DMS153 treated with DMSO at 0.1 percent for 48 hours (cell line): ENCODE measurements around the gene ADCY3.

ENCODE experiments used
- DNase-seq: peaks from one replicate; lab custom pipeline; 2025; ENCODE audit not compliant: unreplicated experiment; lab: John Stamatoyannopoulos, UW

Gene ADCY3

DNA sequence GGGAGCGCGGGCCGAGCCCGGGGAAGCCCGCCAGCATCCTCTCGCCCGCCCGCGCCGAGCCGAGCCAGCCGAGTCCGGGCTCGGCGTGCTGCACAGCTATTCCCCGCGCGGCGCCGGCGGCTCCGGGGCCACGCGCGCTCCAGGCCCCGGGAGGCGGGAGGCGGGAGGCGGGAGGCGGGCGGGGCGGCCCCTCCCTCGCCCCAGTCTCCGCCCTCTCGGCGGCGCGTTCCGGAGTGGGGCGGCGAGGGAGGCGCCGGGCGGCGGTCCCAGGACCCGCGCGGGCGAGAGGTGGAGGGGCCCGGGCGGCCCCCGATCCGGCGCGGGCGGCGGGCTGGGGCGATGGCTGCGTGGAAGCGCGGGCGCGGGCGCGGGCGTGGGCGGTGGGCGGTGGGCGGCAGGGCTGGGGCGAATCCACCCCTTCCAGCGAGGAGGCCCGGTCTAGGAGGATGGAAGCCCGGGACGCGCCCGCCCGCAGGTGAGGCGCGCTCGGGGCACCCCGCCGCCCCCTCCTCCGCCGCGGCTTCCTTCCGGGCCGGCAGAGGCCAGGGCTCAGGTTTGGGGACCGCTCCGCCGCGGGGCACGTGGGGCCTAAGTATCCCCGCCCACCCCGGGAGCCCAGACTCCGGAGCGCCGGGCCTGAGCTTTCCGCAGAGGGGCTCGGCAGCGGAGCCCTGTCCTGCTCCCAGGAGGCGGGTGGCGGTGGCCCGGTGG is at the start of gene ADCY3:
ADCY3 (minus strand) TSS at position 140 of the 711 bp plus-strand sequence. CDS start 1,250 bp downstream, outside the sequence.
- DNase-seq, result peak; percentile 5

DNA sequence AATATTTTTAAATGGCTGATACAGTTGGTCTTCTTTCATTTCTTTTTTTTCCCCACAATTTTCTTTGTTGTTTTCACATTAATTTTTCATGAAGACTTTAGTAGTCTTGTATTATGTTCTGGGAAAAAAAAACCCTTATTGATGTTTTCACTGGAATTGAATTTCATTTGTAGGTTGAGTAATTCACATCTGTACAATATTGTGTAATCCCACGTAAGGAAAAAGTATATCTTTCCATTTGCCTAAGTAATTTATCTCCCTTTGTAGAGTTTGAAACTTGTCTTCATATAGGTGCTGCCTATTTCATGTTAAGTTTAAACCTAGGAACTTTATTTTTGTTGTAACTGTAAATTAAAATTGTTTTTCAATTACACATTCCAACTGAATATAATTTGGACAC is 49.7 kb upstream of the ADCY3 start:
- DNase-seq, result no peak

DNA sequence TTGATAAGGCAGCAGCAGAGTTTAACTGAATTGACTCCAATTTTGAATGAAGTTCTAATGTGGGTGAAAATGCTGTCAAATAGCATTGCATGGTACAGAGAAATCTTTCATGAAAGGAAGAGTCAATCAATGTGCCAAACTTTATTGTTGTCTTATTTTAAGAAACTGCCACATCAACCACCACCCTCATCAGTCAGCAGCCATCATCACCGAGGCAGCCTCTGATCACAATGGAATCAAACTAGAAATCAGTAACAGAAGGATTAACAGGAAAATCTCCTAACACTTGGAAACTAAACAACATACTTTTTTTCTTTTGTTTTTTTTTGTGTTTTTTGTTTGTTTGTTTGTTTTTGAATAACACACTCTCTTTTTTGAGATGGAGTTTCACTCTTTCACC is 41.9 kb upstream of the ADCY3 start:
- no peak for DNase-seq

DNA sequence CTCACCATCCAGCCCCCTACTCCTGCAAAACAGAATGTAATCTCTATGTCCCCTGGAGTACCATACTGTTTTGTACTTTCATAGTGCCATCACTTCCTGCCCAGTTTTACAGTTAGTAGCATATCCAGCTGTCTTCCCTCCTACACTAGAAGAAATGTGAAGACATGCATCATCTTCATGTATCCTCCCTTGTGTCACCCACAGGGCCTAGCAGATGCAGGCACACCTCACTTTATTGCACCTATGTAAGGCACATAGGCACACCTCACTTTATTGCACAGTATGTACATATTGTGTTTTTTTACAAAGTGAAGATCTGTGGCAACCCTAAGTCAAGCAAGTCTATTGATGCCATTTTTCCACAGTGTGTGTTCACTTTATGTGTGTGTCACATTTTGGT is 39.7 kb upstream of the ADCY3 start:
- DNase-seq, result no peak

DNA sequence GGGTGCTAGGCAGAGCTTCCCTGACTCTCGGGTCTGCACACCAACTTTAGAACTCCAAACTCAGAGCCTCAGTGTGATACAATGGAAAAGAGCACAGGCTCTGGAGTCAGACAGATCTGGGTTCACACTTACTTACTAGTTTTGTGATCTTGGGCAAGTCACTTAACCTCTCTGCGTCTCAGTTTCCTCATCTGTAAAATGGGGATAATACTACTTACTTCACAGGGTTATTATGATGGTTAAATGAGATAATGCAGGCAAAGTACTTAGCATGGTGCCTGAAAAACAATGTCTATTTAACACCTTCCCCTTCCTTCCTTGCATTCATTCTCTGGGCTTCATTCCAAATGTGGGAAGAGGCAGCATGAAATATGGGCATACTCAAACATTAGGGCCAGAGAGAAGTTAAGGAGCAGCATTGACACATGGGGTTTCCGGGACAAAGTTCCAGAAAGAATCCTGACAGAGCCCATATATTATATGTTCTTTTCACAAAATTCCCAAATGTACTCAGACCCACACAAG is 38.4 kb upstream of the ADCY3 start:
- no peak for DNase-seq

DNA sequence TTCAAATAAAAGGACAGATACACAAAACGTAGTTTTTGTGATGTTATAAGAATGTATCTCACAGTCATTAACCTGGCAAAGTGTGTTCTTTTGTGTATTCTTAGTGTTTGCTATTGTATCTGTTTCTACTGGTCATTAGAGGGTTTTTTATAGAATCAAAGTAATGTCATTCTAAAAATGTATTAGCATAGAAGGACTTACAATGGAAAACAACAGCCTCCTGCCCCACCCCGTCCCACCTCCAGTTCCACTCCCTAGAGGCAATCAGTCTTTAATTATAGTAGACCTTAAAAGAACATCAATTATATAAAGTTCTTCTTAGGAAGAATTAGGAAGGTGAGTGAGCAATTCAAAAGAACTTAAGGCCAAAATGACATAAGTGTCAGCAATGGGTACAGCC is 37.9 kb upstream of the ADCY3 start:
- no peak for DNase-seq

DNA sequence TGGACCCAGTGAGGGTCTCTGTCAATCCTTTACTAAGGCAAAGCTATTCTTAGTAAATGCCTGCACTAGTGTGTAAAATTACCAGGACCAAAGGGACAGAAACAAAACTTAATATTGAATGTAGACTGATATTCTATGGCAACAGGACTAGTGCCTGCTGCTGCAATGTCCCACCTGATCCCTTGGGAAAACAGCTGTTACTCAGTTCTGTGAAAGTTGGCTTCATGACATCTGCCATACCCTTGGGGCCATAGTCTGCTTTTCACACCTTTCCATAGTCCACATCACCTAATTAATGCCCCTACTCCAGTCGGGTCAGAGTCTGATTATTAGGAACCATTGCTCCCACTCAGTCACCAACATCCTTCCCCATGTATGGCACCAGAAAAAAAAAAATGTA is 37.2 kb upstream of the ADCY3 start:
- no peak for DNase-seq

DNA sequence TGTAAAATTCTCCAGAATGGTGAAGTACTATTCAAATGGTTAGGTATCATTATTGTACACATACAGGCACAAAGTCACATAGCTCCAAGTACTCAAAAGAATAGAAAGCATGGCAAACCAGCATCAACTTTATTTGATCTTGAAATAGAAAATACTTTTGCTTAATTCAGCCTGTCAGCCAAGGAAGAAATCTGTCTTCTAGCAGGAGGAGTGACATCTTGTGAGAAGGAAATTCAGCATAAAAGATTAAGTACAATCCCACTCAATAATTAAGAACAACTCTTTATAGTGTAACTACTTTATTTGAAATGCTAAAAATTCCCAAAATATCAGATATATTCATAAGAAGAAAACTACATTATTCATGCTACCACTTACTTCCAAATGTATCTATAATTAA is 35.9 kb upstream of the ADCY3 start:
- DNase-seq, result no peak

DNA sequence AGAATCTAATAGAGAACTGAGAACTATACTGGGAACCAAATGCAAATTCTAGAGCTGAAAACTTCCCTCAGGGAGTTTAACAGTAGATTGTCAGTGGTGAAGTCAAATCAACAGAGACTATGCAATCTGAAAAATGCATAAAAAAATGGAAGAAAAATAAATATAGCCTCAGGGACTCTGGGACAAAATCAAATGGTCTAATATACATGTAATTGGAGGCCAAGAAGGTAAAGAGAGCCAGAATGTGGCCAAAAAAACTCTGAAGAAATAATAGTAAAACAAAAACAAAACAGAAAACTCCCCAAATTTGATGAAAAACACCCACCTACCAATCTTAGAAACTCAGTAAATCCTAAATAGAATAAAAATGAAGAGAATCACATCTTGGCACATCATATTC is 35.2 kb upstream of the ADCY3 start:
- no peak for DNase-seq

DNA sequence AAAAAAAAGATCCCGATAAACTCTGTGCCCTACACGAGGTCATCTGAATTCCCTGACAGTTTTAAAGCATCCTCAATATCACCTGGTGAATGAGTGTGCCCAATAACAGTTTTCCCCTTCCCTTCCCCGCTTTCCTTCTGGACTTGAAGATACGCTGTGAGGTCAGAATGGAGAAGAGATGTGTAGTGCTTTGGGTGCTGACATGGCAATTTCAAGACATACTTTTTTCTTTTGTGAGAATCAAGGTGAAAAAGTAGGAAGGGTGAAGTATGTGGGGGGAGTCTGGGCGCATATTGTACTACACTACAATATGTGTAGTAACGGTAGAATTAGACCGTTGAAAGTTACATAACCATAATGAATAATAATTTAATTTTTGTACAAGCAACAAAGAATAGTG is 30.1 kb upstream of the ADCY3 start:
- DNase-seq, result no peak

DNA sequence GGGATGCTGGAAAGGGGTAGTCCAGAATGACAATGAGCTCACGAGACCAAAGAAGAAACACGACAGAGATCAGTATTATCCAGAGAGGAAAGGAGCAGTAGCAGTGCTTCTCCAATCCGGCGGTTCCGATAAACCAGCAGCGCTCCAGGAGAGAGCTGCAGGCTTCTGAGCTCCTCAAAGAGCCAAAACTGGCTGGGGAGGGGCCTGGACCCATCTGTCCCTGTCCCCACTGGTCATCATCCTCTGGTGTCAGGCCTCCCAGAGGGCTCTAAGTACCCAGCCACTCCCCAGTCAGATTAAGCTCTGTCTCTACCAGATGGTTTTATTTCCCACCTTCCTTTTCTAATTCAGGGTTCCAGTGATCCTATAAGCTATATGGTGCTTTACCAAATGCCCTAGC is 28.5 kb upstream of the ADCY3 start:
- no peak for DNase-seq

DNA sequence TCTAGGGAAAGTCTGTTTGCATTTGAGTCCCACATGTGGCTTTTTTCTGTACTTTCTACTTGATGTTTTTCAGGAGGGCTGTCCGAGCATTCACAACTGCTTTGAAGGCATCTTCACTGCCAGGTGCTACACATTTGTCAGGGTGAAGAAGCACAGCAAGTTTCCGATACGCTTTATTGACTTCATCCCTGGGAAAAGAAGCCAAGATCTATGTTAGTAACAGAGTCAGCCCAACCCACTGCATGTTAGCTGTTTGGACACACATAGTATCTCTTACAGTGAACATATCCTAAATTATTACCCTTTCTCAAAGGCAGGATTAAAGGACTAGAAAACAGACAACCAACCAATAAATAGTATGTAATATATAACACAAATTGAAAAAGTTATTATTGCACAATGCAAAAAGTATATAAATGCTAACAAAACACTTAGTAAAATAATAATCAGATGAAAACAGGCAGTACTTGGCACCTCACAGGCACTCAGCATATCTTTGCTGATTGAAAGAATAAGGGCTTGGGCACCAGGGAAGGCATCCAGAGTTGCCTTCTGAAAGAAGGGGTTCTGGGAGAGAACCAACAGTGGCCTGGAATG is 27.6 kb upstream of the ADCY3 start:
- DNase-seq, result no peak

DNA sequence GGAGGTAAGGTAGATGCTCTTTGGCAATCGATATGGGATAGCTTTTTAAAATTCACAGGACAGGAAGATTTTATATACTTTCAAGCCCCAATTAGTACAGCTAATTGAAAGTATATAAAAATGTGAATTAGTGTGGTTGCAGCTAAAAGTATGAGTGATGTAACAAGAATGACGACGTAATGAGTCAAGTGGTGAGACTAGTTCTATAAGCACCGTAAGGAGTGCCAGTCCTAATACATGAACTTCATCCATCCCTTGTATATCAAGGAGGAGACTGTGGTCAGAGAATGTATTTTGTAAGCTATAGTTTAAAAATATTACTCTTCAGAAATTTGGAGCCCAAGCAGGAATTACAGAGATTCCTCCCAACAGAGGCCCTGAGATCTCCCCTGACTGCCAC is 25.9 kb upstream of the ADCY3 start:
- DNase-seq, result no peak

DNA sequence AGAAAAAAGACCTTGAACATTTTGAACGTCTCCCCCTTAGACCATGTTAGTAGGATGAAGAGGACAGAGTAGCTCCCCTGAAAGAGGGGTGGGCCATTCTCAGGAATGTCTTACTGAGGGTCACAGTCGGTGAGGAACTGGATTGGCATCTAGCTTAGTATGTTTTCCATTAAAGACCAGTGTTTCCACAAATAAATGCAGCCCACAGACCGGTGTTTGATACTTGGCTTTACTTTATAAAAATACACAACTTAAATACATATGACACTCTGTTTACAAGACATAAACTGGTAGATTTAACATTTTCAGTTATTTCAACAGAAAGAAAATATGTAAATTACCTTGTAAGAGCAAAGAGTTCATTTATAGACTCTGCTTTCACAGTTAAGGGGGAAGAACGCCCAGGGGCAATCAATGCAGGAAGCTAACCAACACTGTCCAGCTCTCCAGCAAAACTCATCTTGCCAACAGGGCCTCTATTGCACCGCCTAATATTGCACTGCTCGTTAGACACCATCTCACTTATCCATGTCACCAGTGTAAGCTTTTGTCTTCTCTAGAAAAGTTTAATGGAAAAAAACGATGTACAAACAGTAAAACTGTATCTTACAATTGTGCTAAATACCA is 23.5 kb upstream of the ADCY3 start:
- DNase-seq, result no peak

DNA sequence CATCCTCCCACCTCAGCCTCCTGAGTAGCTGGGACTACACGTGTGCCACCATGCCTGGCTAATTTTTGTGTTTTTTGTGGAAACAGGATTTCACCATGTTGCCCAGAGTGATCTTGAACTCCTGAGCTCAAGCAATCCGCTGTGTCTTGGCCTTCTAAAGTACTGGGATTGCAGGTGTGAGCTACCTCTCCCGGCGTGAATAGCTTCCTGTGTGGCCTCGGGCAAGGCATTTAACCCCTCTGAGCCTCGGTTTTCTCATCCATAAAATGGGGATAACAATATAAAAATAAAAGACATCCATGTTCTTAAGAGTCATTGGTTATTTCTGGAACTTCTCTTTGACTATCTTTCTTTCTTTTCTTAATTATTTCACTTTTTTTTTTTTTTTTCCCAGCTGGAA is 19.3 kb upstream of the ADCY3 start:
- no peak for DNase-seq

DNA sequence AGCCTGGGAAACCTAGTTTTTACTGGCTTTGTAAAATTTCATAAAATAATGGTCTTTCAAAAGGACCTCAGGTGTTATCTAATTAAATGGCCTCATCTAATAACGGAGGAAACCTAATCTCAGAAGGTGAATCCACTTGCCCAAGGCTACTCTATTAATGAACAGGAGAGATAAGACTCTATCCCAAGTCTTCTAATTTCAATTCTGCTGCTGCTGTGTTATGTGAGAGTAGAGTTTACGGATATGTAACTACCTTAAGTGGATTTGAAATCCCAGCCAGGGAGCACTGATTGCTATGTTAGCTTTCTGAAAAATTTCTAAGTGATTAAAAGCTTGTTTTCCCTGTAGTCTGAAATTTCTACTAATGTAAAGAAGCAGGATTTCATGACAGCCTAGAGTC is 17.2 kb upstream of the ADCY3 start:
- DNase-seq, result no peak

DNA sequence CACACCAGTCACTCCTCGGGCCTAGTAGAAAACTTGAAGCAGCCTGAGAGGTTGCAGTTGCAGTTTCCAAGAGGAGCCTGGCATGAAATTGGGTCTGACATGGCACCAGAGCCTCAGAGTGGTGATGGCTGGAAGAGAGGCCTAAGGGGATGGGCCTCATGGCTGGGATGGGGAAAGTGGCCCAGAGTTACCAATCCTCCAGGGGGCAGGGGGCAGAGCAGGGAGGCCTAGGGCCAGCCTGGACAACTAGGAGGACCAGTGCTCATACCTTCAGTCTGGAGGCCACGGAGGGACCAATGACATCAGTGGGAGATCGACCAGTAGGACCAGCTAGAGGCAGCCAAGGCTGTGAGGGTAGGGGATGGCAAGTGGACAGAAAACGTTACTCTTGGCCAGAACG is 15.1 kb upstream of the ADCY3 start:
- DNase-seq, result no peak

DNA sequence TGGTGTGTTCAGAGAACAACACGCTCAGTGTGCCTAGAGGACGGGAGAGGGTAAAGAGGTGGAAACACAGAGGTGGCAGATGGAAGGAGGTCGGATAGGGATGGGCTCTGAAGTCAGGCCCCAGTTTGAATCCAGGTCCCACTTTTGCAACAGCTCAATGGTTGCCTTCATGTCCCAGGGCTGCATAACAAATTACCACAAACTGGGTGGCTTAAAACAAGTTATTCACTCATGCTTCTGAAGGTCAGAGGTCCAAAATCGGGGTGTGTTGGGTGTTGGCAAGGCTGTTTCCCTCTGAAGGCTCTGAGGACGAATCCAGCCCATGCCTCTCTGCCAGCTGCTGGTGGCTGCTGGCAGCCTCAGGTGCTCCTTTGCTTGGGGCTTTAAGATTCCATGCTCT is 12.7 kb upstream of the ADCY3 start:
- no peak for DNase-seq

DNA sequence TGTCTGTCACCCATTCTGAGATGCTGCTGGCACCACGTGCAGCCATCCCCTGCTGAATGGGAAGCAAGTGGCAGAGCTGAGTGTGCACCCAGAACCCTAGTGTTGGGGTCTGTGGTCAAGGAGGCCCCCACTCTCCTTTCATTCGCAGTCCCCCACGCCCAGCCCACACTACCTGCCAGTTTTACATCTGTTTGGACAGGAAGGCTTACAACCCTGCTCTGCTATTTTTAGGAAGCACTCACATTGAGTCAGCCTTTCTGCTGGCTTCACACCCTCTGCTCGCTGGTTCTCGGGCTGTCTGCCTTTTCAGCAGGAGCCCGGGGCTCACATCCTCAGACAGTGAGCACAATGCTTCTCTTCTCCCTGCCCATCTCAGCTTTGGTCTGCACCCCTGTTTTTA is 10.7 kb upstream of the ADCY3 start:
- no peak for DNase-seq

DNA sequence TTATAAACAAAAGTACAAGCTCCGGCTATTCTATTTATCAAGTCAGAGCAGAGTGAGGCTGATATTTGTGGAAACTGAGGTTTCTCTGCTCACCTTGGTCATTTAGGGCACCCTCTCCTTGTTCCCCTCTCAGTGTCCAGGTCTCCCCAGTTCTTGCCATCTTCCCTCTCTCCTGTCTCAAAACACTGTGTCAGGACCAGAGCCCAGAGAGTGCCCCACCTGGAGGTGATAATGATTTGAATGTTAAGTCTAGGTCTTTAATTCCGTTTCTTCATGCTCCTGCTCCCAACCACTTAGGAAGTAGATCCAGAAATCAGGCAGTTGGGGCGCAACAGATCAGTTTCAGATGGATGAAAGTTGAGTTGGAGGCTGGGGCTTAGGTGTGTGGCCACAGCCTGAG is 9.2 kb upstream of the ADCY3 start:
- no peak for DNase-seq

DNA sequence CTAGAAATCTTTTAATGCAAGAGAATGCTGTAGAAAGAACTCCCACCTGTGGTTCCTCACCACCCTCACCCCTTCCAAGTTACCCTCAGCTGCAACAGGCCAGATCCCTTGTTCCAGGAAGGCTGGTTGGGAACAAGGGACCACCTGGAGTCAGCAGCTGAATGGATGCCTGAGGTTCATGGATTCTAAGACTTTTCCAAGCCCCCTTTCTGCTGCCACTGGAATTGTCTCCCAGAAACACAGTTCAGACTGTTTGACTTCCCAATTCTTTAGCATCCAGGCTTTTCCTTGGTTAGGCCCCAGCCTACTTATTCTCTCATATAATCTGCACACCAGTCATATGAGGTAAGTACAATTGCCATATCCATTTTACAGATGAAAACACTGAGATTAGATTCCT is 8.0 kb upstream of the ADCY3 start:
- DNase-seq, result no peak

DNA sequence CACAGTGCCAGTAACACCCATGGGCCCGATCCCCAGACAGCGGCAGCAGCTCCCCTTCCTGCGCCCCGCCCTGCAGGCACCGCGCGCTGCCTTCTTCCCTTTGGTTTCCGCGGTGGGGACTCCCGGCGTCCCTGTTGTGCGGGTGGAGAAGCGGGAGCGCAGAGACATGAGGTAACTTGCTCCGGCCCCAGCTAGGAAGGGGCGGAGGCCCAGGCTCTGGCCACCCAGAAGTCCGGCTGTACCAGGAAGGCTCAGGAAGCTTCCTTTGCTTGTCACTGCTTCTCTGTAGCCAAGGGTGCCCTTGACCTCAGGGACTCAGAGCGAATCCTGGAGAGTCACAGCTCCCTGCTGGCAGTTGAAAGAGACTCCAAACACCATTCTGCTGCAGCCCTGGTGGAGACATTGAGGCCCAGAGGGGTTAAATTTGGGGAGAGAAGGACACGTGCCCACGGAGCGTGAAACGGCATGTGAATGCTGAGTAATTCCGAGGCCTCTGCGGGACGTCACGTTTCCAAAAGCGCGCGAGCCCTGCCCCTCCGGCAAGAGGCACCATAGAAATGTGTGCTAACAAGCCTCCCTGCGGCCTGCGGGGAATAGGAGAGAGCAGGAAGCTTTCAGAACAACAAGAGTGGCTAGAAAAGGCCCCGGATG is 6.7 kb upstream of the ADCY3 start:
- no peak for DNase-seq
